DND-41 (cell line): ENCODE measurements around the gene METTL26.

Experiments
- EZH2 ChIP-seq: IDR thresholded peaks from 3 replicates; pipeline ENCODE4 v1.6.1; 2012; ENCODE audit warnings: borderline replicate concordance, low read depth, mild to moderate bottlenecking, moderate library complexity, low read length, inconsistent platforms; ENCODE audit not compliant: severe bottlenecking
- TF ChIP-seq, protein P1 (sequence below): IDR thresholded peaks from 2 replicates; pipeline ENCODE4 v1.5.1; 2012; ENCODE audit warnings: borderline replicate concordance, low read length, moderate library complexity, mild to moderate bottlenecking; ENCODE audit not compliant: poor library complexity, severe bottlenecking; ENCODE audit errors: extremely low read depth

DNA sequence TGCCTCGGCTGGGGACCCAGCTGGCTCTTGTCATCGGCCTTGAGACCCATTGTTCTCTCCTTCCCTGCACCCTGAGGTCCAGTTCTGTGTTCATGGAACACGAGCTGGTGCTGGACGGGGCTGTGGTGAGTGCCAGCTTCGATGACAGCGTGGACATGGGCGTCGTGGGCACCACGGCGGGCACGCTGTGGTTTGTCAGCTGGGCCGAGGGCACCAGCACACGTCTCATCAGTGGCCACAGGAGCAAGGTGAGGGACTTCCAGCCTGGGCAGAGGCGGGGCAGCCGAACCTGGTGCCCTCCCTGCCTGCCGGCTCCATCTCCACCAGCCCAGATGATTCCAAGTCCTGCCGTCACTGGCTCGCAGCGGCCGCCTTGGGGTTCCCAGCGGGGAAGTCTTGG, 26.5 kb upstream of the METTL26 start:
- TF ChIP-seq, protein P1, sequence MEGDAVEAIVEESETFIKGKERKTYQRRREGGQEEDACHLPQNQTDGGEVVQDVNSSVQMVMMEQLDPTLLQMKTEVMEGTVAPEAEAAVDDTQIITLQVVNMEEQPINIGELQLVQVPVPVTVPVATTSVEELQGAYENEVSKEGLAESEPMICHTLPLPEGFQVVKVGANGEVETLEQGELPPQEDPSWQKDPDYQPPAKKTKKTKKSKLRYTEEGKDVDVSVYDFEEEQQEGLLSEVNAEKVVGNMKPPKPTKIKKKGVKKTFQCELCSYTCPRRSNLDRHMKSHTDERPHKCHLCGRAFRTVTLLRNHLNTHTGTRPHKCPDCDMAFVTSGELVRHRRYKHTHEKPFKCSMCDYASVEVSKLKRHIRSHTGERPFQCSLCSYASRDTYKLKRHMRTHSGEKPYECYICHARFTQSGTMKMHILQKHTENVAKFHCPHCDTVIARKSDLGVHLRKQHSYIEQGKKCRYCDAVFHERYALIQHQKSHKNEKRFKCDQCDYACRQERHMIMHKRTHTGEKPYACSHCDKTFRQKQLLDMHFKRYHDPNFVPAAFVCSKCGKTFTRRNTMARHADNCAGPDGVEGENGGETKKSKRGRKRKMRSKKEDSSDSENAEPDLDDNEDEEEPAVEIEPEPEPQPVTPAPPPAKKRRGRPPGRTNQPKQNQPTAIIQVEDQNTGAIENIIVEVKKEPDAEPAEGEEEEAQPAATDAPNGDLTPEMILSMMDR = no peak
- no peak for TF ChIP-seq EZH2
